GM19023 (cell line): ENCODE measurements around the gene PTGER3.
"Not testable (repeated sequence)": the region's sequence is repeated elsewhere in the genome, so short reads cannot be mapped to it uniquely, and the experiment has no call there.

ENCODE experiments used
- ATAC-seq: cut with Tn5 transposase; IDR thresholded peaks from one replicate; pipeline ENCODE4 v1.9.1; 2021; ENCODE audit warnings: mild to moderate bottlenecking, moderate library complexity; ENCODE audit not compliant: unreplicated experiment

Gene PTGER3

DNA sequence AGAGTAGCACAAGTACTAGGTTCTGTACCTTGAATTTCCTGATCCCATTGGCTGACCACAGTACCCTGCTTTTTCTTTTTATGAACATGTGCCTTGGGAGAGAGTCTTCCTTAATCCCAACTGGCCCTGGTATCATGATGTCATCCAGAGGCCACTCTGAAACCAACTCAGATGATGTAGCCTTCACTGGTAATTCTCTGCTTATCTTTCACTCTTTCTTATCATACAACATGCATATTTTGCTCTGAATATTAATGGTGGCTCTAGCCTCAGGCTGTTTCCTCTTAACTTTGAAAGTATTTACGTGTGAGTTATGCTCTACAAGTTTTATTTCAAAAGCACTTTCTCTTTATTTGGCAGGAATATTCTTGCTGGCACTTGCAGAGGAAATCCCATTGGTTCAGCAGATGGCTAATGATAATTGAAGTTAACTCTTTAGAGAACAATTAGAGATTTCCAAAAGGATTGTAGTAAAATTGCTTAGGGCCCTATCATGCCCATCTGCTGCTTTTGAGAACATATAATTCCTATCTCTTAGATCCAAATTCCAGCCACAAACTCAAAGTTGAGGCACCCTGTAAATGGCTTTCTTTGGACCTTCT is 86.1 kb downstream of the PTGER3 start:
- no peak for ATAC-seq

DNA sequence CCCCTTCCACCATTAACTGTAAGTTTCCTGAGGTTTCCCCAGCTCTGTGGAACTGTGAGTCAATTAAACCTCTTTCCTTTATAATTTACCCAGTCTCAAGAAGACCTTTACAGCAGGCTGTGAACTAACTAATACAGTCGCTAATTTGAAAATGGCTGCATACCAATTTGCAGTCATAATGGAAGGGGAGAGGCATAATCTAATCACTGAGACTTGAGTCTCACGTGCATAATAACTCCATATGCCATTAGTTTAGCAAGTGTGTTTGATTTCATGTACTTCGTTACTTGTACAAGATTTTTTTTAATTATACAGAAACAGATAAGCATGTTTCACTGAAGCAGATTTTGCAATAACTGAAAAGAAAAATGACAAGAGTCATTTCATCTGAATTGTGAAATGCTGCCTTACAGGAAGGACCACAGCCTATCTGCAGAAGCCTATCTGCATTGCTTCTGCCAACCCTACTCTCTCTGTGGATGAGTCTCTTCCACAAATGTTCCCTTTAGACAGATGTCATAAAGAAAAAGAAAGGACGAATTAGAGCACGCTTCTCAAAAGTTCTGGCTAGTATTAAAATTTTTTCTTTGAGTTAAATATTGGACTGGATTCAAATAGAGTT is 99.1 kb downstream of the PTGER3 start:
- ATAC-seq = no peak

DNA sequence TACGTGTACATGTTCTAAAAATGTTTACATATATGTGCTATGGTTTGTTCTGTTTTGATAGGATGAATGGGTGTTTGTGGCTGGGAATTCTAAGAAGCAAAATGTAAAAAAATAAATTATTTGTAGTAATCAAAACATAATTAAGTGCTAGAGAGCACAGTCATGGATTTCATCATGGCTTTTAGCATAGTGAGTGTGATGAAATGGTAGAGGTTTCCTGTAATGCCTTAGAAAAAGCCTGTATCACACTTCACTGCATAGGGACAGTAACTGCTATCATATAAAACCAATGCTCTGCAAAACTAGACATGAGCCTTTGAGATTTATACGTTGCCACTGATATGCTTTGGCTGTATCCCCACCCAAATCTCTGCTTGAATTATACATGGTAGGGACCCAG is 99.8 kb downstream of the PTGER3 start:
- no peak for ATAC-seq

DNA sequence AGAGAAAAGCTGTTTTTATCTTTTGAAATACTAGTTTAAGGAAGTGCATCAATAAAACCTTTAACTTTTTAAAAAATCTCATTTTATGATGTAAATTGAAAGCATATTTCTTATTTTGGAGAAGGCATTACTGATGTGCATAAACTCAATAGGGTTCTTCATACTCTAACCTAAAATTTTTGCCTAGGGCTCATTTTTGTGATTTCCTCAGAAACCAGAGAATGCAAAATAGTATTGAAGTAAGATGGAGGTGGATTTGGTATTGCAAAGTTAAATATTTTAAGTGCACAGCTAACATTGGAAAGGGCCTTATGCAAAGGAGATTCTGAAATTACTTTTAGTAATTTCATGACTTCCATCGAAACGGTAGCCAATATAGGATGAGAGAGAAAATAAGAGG is 101.9 kb downstream of the PTGER3 start:
- ATAC-seq = no peak

DNA sequence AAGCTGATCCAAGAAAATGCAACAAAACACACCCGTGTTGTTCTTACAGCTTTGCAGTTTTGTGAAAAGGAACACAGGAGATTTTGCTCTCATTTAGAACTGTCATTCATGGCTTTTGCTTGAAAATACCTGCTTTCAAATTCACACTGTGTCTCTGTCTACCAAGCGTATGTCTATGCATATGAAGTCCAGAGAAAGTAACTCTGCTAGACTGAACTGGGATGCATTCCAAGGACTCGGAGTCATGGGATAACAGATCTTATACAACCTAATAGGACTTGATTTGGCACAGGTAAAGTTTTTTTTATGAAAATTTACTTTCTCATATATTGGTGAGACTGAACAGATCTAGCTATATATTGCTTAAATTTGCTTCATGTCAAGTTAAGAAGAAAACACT is 102.4 kb downstream of the PTGER3 start:
- ATAC-seq = no peak

DNA sequence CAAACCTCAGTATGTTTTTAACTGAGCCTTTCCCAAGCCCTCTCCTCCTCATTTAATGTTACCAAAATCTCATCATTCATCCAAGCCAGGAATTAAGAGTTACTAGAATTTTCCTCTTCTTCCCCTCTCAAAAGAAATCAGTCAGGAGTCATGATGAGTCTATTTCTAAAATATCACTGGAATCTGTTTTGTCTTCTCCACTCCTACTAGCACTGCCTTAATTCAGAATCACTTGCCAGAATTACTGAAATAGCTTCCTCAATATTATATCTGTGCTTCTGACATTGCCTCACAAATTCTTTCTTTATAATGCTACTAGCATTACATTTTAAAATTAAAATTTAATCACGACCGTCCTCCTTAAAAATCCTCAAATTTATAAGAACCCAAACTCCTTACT is 106.1 kb downstream of the PTGER3 start:
- no peak for ATAC-seq

DNA sequence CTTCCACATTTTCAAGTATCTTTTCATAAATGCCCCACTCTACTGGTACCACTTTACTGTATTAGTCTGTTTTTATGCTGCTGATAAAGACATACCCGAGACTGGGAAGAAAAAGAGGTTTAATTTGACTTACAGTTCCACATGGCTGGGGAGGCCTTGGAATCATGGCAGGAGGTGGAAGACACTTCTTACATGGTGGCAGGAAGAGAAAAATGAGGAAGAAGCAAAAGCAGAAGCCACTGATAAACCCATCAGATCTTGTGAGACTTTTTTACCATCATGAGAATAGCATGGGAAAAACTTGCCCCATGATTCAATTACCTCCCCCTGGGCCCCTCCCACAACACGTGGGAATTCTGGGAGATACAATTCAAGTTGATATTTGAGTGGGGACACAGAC is 107.2 kb downstream of the PTGER3 start:
- ATAC-seq = not testable (repeated sequence)

DNA sequence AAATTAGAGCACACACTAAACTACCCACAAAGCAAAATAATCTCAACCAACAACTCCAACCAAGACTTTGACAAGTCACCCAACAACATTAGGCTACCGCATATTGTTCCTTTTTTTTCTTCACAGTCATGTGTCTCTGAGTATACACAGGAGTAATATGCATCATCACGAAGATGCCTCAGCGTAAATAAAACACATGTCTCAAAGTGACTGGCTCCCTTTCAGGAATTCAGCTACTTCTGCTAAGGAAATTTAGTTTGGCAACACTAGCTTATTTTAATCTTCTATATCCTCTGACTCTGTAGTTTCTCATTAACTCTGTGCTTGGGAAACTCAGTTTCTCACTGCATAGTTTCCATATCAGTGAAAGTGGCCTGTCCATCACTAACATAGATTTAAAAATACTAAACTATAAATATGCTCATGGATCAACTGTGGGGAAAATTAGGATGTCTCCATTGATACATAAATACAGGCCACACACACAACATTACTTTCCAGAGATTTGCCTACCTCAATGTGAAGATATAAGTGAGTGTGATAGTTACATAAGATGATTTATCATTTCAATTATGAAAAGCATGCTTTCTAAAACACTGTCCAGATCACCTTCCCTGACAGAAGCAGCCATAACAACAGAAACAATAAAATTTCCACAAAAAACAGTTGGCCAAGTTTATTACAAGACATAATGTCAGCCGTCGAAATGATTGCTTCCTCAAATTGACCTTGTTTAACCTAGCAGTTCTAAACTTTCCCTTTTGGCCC is 113.2 kb downstream of the PTGER3 start:
- ATAC-seq = no peak

DNA sequence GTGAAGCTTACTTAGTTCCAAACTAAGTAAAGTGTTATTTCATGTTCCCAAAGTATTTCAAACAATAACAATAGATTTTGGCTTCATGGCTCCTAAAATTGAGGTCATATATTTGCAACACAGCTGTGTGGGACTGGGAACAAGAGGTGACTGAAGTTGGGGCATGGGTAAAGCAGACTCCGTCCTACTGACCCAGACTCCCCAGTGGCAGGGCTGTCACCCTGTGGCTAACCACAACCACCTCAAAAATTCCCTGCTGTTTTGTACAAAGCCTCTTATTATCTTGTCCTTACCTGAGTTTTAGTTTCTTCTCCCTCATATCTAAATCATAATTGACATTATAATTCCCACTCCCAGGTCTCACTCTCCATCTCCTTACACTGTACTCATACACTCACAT is 117.6 kb downstream of the PTGER3 start:
- no peak for ATAC-seq

DNA sequence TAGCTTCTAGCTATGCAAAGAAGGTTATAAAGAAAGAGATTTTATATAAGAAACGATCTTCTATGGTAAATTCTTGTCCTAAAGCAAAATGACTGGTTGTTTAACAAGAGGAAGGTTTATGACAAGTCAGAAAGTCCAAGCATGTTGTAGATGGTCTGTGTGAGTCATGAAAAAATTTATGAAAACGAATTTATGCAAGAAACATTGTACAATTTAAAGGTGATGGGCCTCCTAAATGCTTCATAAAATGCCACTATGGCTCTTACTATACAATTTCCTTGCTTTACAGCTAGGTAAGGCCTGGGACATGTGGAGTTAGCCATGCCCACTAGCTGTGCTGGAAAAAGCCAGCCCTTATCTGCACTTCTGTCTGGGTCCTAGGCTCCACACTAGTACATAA is 125.4 kb downstream of the PTGER3 start:
- no peak for ATAC-seq
